ENCODE results near the gene SLC35E1.

The SLC35E1 gene

DNA sequence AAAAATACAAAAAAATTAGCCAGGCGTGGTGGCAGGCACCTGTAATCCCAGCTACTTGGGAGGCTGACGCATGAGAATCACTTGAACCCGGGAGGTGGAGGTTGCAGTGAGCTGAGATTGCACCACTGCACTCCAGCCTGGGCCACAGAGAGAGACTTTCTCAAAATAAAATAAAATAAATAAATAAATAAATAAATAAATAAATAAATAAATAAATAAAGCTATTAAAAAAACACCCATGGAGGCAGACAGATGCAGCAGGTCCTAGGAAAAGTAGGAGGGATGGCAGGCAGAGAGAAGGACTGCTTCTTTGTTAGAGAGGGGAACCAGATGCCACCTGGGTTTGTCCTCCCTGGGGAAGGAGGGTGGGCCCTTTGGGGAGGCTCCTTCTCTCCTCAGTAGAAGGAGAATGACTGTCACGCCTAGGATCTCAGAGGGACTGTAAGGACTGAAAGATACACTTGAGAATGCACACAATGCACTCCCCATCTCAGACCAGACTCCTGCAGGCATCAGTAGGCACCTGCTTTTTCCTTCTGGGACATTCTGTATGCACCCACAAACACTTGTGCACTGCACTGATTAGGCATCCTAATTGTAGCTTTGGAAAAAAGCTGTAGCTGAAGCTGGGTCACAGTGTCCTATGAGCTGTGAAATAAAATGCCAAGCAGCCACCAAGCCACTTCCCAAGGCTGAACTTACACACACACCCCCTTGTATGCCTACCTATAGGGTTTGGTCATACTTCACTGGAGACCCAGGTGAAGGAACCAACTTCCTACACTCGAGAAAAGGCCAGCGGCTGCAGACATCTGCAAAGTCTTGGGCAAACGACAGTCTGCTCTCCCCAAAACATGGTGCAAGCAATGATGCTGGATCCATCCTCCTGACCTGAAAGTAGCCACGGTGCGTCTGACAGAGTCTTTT is 18.9 kb upstream of the SLC35E1 start:
- Mint-ChIP-seq H3K27ac (no peak overlapping the region), H3K36me3 (peaks cover 11 to 22% of the 10 kb centered on the region in 2 donors), H3K9me3 (no peaks in the 10 kb centered on the region), H3K27me3 (no peaks in the 10 kb centered on the region), H3K4me3 (peak overlapping the region; percentile 39 to 47), H3K4me1 (peaks cover 78 to 98% of the 10 kb centered on the region in 2 donors)
- ATAC-seq (replicated peaks) (no peak), DNase-seq (no peak)

DNA sequence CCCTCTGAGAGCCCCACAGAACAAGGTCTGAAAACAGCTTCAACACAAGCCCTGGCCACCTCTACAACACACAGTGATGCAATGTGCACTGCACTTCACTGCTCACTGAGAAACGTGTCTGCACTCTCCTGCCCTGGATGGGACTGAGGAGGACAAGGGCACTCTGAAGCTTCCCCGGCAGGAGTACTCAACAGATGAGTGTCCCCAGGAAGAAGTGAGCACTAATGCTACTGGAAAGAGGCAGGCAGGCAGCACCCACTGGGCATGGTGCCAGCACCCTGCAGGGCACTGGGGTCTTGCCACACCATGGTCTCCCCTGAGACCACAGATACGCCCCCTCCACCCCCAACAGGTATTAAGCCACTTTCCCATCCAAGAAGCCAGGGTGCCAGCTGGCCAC is 17.7 kb upstream of the SLC35E1 start:
- no peaks in the 10 kb centered on the region for H3K9me3 Mint-ChIP-seq
- peaks cover 15 to 29% of the 10 kb centered on the region in 2 donors for H3K36me3 Mint-ChIP-seq
- H3K4me1 Mint-ChIP-seq, result peaks cover 75 to 98% of the 10 kb centered on the region in 2 donors
- H3K27ac Mint-ChIP-seq, result peak overlapping the region; percentile 100
- H3K4me3 Mint-ChIP-seq, result peak overlapping the region; percentile 32 to 44
- DNase-seq (no peak), ATAC-seq (replicated peaks) (no peak)
- H3K27me3 Mint-ChIP-seq, result no peaks in the 10 kb centered on the region

DNA sequence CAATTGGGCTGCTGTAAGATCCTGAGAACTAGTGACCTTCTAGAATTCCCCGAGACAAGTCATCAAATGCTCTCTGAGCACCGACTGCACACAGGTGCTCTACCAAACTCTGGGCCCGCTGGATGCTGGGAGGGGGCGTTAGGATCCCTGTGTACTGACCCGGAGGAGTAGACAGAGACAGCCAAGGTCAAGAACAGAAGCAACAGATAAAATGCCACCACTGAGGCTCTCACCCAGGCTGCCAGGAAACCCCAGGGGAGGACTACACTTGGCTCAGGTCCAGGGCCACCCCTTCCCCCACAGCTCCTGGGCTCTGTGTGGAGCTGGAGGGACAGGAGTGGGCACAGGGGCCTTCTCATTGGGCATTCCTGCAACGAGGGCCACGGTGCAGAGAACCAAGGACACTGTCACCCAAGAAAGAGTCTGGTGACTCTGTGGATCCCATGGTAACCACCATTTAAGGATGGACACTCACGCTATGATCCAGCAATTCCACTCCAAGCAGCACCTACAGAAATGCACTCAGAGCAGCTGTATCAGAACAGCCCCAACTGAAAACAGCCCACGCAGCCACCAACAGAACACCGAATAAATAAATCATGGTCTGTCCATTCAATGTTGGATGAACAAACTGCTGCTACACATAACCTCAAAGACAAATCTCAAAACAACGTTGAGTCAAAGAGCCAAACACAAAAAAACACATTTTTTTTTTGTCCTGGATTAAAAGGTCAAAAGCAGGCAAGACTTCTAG is 16.8 kb upstream of the SLC35E1 start:
- no peaks in the 10 kb centered on the region for H3K27me3 Mint-ChIP-seq
- no peak for DNase-seq
- peaks cover 15 to 31% of the 10 kb centered on the region in 2 donors for H3K36me3 Mint-ChIP-seq
- peak overlapping the region; percentile 83 to 93 for H3K4me3 Mint-ChIP-seq
- H3K4me1 Mint-ChIP-seq, result peaks cover 69 to 98% of the 10 kb centered on the region in 2 donors
- H3K27ac Mint-ChIP-seq, result peak overlapping the region; percentile 100
- no peaks in the 10 kb centered on the region for H3K9me3 Mint-ChIP-seq
- peak; percentile 10 to 13 for ATAC-seq (replicated peaks)

DNA sequence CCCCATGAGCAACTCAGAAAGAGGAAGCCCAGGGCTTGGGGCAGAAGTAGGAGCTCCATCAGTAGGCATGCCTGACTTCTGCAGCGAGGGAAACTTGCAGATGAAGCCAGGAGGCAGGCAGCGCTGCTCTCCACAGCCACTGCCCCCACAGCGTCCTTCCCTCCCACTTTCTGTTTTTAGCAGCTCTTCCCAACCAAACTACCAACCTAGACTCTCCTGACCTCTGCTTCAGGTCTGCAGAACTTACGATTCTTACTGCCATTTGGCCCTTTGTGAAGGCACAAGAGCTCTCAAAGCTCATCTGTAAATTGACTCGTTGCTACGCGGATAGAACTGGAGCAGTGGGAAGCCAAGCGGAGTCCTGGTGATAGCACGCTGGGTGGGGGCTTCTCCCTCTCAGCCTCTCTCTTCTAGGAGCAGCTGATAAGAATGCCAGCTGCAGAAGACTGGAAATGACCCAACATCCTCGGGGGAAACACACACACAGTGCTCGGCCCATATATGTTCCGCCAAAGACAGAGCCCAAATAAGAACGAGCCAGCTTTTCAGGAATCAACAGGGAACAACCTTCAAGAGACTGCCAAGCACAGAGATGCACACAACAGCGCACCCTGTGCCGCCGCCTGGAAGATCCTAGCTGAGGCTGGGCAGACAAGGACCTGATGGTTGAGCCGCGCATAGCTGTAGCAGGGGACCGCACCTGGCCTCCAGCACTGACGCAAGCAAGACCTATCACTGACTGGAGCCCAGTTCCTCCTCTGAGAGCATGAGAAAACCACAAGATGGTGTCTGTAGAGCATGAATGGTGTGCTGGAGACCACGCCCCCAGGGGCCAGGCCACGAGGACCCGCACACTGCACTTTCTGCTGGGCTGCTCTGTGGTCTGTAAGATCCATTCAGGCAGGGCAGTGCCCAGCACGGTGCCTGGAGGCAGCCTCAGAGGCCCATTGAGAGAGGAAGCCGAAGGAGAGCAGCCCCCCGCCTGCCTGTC is 15.9 kb upstream of the SLC35E1 start:
- peak overlapping the region; percentile 100 for H3K27ac Mint-ChIP-seq
- H3K4me3 Mint-ChIP-seq, result peak overlapping the region; percentile 83 to 93
- DNase-seq, result peak; percentile 86
- no peaks in the 10 kb centered on the region for H3K9me3 Mint-ChIP-seq
- ATAC-seq (replicated peaks), result peak; percentile 68 to 70
- H3K27me3 Mint-ChIP-seq, result no peaks in the 10 kb centered on the region
- H3K4me1 Mint-ChIP-seq, result peaks cover 67 to 98% of the 10 kb centered on the region in 2 donors
- H3K36me3 Mint-ChIP-seq, result peaks cover 12 to 28% of the 10 kb centered on the region in 2 donors

DNA sequence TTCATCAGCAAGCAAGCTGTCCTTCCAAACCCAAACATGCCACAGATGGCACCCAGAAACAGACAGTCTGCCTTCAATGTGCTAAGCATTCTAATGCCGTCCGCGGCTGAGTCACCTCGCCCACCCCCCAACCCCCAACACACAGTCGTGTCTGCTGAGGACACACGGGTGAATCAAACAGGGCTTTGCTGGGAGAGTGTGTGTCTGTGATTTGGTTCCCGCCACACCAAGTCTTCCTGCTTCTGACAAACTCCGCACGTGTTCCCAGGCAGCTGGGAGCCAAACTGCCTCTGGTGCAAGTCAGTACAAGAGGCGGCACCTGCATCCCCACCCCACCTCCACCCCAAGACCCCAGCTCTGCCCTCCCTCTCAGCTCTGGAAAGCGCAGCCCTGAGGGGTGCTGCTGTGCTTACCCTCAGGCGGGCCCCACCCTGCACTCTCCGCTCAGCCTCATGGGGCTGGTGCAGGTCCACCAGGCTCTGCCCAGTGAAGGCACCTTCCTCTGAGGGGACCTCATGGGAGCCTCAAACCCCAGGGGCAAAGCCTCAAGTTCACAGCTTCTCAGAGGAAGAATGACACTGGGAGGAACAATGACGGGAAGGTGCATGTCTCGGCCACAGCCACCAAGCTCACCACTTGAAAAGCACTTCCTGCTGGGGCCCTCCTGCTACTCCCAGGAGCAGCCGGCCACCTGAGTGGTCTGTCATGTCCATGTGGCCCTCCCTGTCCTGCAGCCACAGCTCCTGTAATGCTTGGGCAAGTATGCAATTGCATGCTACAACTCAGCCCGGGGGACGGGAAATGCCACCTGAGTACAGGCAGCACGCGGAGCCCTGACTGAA is 15.0 kb upstream of the SLC35E1 start:
- ATAC-seq (replicated peaks), result peak; percentile 3 to 52

DNA sequence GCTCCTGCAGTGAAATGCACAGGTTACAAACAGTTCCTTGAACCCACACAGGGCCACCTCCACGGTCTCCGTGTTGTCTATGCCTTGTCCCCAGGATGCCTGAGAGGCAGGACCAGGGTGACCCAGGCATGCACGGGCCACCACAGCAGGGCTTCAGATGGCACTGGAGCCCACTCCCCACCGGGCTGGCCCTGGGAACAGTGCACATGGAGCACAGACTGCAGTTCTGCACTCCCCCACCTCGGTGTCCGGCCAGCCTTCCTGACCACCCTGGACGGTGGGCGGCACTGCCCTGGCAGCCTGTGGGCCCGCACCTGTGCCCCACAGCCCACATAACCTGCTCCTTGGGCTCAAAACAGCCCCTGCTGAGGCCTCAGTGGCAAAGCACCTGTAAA is 14.3 kb upstream of the SLC35E1 start:
- DNase-seq (no peak), ATAC-seq (replicated peaks) (no peak)
- peak overlapping the region; percentile 100 for H3K27ac Mint-ChIP-seq
- H3K36me3 Mint-ChIP-seq, result peaks cover 6 to 27% of the 10 kb centered on the region in 2 donors
- no peaks in the 10 kb centered on the region for H3K27me3 Mint-ChIP-seq
- peaks cover 65 to 98% of the 10 kb centered on the region in 2 donors for H3K4me1 Mint-ChIP-seq
- H3K4me3 Mint-ChIP-seq, result peak overlapping the region; percentile 83 to 93
- H3K9me3 Mint-ChIP-seq, result no peaks in the 10 kb centered on the region

More for the DNA sequence above, 15.0 kb upstream of the SLC35E1 start:
- peak; percentile 83 for DNase-seq
- peaks cover 8 to 24% of the 10 kb centered on the region in 2 donors for H3K36me3 Mint-ChIP-seq
- peak overlapping the region; percentile 100 for H3K27ac Mint-ChIP-seq
- H3K27me3 Mint-ChIP-seq, result no peaks in the 10 kb centered on the region
- peaks cover 66 to 98% of the 10 kb centered on the region in 2 donors for H3K4me1 Mint-ChIP-seq
- no peaks in the 10 kb centered on the region for H3K9me3 Mint-ChIP-seq
- H3K4me3 Mint-ChIP-seq, result peak overlapping the region; percentile 83 to 93

DNA sequence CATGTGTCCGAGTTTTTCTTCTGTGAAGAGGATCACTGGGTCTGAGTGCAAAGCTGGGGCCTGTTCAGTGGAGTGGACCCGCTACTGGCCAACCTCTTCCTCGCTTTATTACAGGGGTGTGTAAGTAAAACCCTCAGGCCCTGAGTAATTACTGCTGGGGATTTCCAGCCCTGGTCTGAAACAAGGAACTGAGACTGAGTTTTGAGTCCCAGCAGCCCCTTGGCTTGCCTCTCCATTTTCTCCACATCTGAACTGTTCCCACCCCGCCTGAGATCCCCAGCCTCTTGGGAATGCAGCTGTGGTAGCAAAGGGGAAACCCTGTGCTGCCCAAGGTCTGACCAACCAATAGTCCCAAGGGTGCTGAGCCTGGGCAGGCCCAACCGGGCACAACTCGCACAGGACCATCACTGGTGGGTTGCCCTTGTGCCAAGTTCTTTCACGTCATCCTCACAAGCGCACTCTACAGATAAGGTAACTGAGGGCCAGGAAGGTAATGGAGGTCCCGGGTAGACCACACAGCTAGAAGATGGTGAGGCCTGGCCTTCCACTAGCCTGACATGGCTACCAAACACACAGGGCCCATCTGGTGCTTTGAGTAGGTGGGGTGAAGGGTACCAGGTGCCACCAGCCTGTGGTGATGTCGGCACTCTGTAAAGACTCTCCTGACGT is 13.7 kb upstream of the SLC35E1 start:
- H3K27ac Mint-ChIP-seq, result peak overlapping the region; percentile 100
- ATAC-seq (replicated peaks) (peak; percentile 49 to 53), DNase-seq (peak; percentile 89)
- no peaks in the 10 kb centered on the region for H3K9me3 Mint-ChIP-seq
- no peaks in the 10 kb centered on the region for H3K27me3 Mint-ChIP-seq
- peak overlapping the region; percentile 83 to 93 for H3K4me3 Mint-ChIP-seq
- H3K36me3 Mint-ChIP-seq, result peaks cover 7 to 29% of the 10 kb centered on the region in 2 donors
- H3K4me1 Mint-ChIP-seq, result peaks cover 65 to 98% of the 10 kb centered on the region in 2 donors

DNA sequence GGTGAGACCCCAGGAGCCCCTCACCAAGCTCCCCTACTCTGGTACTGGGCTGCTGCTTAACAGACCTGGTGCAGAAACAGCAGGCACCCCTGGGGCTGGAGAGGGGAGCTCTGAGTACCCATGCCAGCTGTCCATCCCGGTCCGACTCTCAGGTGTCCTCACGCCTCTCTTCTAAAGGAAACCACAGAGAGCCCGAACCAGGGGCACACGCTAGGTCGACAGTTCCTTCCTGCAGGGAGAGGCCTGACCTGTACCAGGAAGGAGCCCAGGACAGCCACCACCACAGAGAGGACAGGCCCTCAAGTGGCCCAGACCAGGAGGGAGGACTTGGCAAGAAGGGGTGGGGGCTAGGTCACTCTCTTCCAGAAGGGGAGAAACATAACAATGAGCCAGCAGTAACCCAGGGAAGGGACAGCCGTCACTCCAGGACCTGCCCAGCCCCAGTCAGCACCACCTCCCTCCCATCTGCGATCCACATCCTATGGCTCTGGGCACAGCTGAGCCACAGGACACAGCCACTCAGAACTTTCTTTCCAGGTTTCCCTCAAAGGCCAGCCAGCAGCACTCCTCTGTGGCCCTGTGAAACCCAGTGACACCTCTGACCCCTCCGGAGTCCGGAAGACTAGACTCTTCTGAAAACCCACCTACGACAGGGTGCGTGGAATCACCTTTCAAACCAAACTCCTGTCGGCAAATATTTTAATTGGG is 13.0 kb upstream of the SLC35E1 start:
- H3K27me3 Mint-ChIP-seq, result no peaks in the 10 kb centered on the region
- peak overlapping the region; percentile 83 to 93 for H3K4me3 Mint-ChIP-seq
- no peak for DNase-seq
- H3K27ac Mint-ChIP-seq, result peak overlapping the region; percentile 100
- ATAC-seq (replicated peaks), result no peak
- no peaks in the 10 kb centered on the region for H3K9me3 Mint-ChIP-seq
- peaks cover 65 to 98% of the 10 kb centered on the region in 2 donors for H3K4me1 Mint-ChIP-seq
- peaks cover 8 to 32% of the 10 kb centered on the region in 2 donors for H3K36me3 Mint-ChIP-seq

DNA sequence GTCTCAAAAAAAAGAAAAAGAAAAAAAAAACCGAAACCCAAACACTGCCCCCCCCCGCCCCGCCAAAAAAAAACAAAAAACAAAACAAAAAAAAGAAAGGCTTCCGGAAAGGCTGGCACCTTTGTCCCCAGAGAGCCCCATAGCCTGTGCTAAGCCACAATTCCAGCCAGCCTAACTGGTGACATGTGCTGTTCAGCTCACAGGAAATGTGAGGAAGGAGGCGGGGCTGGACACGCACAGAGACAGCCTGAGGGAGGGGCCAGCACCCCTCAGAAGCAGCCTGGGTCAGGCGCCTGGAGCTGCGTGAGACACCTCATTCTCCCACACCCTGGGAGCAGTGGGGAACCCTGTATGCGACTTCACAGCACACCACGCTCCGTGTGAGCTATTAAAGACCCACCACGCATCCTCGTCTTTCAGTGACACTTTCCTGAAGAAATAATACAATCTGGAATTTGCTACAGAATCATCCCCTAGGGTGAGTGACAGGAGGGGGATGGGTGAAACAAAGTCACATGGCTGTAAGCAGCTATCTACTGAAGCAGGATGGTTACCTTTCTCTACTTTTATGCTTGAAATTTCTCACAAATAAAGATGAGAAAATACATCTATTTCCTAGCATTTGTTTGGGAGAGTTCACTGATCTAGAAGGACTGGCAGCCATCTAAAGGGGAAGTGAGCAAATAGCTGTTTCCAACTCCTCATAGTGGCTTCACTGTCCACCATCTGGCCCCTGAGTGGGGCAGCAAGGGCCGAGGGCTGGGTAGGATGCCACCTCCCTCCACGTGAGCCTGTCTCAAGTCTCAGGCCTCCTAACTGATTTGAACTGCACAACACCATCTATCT is 12.3 kb upstream of the SLC35E1 start:
- DNase-seq (peak; percentile 90), ATAC-seq (replicated peaks) (peak; percentile 49 to 51)
- Mint-ChIP-seq H3K27me3 (no peaks in the 10 kb centered on the region), H3K4me1 (peaks cover 65 to 98% of the 10 kb centered on the region in 2 donors), H3K27ac (peak overlapping the region; percentile 100), H3K36me3 (peaks cover 8 to 37% of the 10 kb centered on the region in 2 donors), H3K4me3 (peak overlapping the region; percentile 83 to 93), H3K9me3 (no peaks in the 10 kb centered on the region)

DNA sequence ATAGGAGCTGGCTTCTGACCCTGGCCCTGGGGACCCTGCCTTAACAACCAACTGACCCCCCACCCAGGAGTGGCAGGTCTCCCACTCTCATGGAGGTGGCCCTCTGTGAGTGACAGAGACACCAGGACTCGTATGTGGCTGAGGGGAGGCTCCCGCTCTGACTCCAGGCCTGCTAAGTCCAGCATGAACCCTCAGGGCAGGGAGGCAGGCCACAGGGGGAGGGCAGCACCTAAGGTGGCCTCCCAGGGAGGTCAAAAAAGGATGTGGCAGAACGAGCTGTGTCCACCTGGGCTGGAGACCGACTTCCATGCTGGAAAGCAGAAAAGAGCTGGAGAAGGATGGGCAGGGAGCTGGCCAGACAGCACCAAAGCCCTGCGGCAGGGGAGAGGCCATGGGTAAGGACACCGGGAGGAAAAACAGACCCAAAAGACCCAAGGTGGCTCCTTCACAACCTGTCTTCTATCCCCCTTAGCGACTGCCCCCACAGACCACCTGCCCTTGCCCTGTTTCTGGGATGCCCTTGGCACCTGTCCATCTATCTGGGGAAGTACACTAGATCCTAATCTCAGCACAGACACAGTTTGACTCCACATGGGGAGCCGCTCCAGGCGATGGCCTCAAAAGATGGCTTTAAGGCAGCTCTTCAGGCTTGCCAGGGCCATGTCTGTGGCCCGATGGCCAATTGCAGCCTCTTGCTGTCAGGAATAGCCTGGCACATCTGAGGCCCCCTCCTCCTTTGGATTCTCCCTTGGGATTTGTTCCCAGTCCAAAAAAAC is 10.5 kb upstream of the SLC35E1 start:
- Mint-ChIP-seq H3K36me3 (peaks cover 13 to 40% of the 10 kb centered on the region in 2 donors), H3K9me3 (no peaks in the 10 kb centered on the region), H3K27ac (peak overlapping the region; percentile 100), H3K27me3 (no peaks in the 10 kb centered on the region), H3K4me3 (peak overlapping the region in 1 of 2 donors; percentile 93), H3K4me1 (peaks cover 59 to 92% of the 10 kb centered on the region in 2 donors)
- ATAC-seq (replicated peaks) (no peak), DNase-seq (no peak)

DNA sequence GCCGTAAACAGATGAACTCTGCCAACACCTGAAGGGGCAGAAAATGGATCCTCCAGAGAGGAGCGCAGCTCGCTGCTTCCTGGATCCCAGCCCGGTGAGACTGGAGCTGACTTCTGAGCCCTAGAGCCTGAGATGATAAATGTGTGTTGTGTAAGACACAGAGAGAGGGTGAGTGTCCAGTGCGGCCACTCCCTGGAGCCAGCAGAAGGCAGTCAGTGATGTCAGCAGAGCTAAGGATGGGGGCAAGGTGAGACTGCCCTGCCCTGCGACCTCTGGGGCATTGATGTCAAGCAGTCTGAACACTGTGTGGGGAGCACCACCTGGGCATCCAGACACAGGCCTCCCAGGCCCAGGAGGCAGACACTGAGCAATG is 9.7 kb upstream of the SLC35E1 start:
- H3K27me3 Mint-ChIP-seq, result no peaks in the 10 kb centered on the region
- ATAC-seq (replicated peaks) (no peak), DNase-seq (no peak)
- H3K36me3 Mint-ChIP-seq, result peaks cover 13 to 39% of the 10 kb centered on the region in 2 donors
- H3K9me3 Mint-ChIP-seq, result no peaks in the 10 kb centered on the region
- H3K4me3 Mint-ChIP-seq, result peak overlapping the region in 1 of 2 donors; percentile 37
- H3K27ac Mint-ChIP-seq, result peak overlapping the region; percentile 92
- H3K4me1 Mint-ChIP-seq, result peaks cover 56 to 85% of the 10 kb centered on the region in 2 donors

Data from stimulated activated naive B cell treated with anti-CD40 and anti-IgM and Interleukin-4, amounts not matched to agents 10 μg/mL and 1 μg/mL and 100 μg/mL, for 72 hours (primary cell).